Skeletal muscle tissue (tissue), 4 donors: Measurements from ENCODE around the gene MYO9B. TPM values are rescaled to one million over a fixed set of nuclear protein-coding genes. Genes with fewer than 3 reads are reported as not detected.
A peak's percentile ranks its signal among the peaks of the same experiment; 100 is the strongest.

Source experiments
- H3K27ac ChIP-seq: one replicate; pipeline ENCODE4 v1.7.0; 2013; ENCODE audit warnings: mild to moderate bottlenecking, low read depth, low read length, inconsistent platforms
- H3K27me3 ChIP-seq, 3 donors: one replicate each; pipeline ENCODE4 v1.7.0; 2013; ENCODE audit warnings: low read length in 3 of 3; ENCODE audit not compliant: control insufficient read depth in 3 of 3, insufficient read depth in 3 of 3
- H3K36me3 ChIP-seq, 3 donors: one replicate each; pipeline ENCODE4 v1.7.0; 2013; ENCODE audit warnings: low read length in 3 of 3; ENCODE audit not compliant: control insufficient read depth in 3 of 3, insufficient read depth in 3 of 3
- H3K4me1 ChIP-seq, 3 donors: one replicate each; pipeline ENCODE4 v1.7.0; 2013; ENCODE audit warnings: low read length in 3 of 3, mild to moderate bottlenecking in 3 of 3; ENCODE audit not compliant: control insufficient read depth in 3 of 3, insufficient read depth in 3 of 3
- H3K4me3 ChIP-seq, 3 donors: one replicate each; pipeline ENCODE4 v1.7.0; 2013; ENCODE audit warnings: low read length in 3 of 3
- H3K9ac ChIP-seq, 3 donors: one replicate each; pipeline ENCODE4 v1.7.0; 2013; ENCODE audit warnings: low read length in 3 of 3, mild to moderate bottlenecking in 3 of 3, moderate library complexity in 2 of 3, low read depth in 1 of 3
- H3K9me3 ChIP-seq, 3 donors: one replicate each; pipeline ENCODE4 v1.7.0; 2013; ENCODE audit warnings: low read length in 3 of 3; ENCODE audit not compliant: control insufficient read depth in 3 of 3
- total RNA-seq: library from RNA; depleted of rRNA; stranded (reverse); fragments of >200 nt; gene quantifications from one replicate; pipeline ENCODE4 v1.2.3, GENCODE V29; 2014
- donor health status: Osteomylitis.

Gene MYO9B
- total RNA-seq, 1 donor from 2014 or later = 12.5 TPM

GRCh38 chr19:17124025-17124424 is 48.4 kb downstream of the MYO9B start:
- no peaks in the 10 kb centered on the region for H3K27me3 ChIP-seq
- H3K27ac ChIP-seq = no peak overlapping the region
- peaks cover 0 to 11% (median 10%) of the 10 kb centered on the region in 3 donors for H3K4me1 ChIP-seq
- no peak overlapping the region for H3K4me3 ChIP-seq
- H3K9ac ChIP-seq = no peak overlapping the region
- H3K9me3 ChIP-seq = no peaks in the 10 kb centered on the region
- peaks cover 0 to 2% (median 0%) of the 10 kb centered on the region in 3 donors for H3K36me3 ChIP-seq

DNA sequence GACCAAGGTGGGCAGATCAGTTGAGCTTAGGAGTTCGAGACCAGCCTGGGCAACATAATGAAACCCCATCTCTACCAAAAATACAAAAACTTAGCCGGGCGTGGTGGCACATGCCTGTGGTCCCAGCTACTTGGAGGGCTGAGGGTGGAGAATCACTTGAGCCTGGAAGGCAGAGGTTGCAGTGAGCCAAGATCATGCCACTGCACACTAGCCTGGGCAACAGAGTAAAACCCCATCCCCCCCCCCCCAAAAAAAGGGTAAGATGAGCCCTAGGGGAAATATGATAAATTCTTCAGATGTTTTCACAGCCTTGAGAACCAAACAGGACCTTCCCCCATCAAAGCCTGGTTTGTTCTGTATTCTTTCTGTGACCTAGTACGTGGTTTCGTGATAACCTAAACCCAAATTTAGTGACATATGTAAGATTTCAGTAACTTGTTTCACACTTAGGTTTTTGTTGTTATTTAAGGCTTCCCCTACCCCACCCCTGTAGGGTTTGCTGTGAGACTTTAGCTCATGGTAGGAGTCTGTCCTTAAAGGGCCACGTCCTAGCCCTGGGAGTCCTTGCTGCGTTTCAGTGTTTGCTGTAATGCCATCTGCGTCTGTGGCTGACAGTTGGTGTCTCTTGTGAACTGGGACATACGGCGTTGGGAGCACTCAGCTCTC is 49.6 kb downstream of the MYO9B start:
- Histone ChIP-seq H3K27ac (peak overlapping the region; percentile 72), H3K27me3 (no peaks in the 10 kb centered on the region), H3K4me1 (peaks cover 0 to 11% (median 10%) of the 10 kb centered on the region in 3 donors), H3K4me3 (peak overlapping the region in 1 of 3 donors; percentile 5), H3K9me3 (no peaks in the 10 kb centered on the region), H3K9ac (peak overlapping the region in 2 of 3 donors; percentile 23 to 54), H3K36me3 (peaks cover 0 to 2% (median 0%) of the 10 kb centered on the region in 3 donors)

GRCh38 chr19:17125728-17126677 is 50.4 kb downstream of the MYO9B start:
- Histone ChIP-seq H3K27me3 (no peaks in the 10 kb centered on the region), H3K9ac (peak overlapping the region; percentile 23 to 54 (median 43)), H3K27ac (peak overlapping the region; percentile 72), H3K4me3 (peak overlapping the region in 2 of 3 donors; percentile 5 to 49), H3K4me1 (peaks cover 0 to 11% (median 10%) of the 10 kb centered on the region in 3 donors), H3K9me3 (no peaks in the 10 kb centered on the region), H3K36me3 (peaks cover 0 to 2% (median 0%) of the 10 kb centered on the region in 3 donors)

DNA sequence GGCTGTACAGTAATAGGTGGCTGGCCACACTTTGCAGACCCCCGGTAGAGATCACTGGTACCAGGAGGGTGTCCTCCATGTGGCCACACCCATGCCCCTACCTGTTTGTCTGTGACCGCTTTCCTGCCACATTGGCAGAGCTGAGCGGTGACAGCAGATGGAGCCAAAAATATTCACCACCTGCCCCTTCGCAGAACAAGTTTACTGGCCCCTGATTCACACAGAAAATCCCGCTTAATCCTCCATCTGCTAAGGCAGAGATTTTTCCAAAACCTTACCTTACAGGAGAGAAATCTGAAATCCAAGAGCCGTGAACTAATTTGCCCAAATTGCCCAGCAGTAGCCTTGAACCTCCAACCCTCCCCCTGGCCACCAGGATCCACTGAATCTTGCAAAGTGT is 52.1 kb downstream of the MYO9B start:
- Histone ChIP-seq H3K27ac (no peak overlapping the region), H3K4me1 (peaks cover 0 to 11% (median 10%) of the 10 kb centered on the region in 3 donors), H3K27me3 (no peaks in the 10 kb centered on the region), H3K9me3 (no peaks in the 10 kb centered on the region), H3K36me3 (peaks cover 0 to 2% (median 0%) of the 10 kb centered on the region in 3 donors), H3K4me3 (no peak overlapping the region), H3K9ac (no peak overlapping the region)

- Histone ChIP-seq H3K27ac (no peak overlapping the region), H3K36me3 (no peaks in the 10 kb centered on the region), H3K9me3 (no peaks in the 10 kb centered on the region), H3K27me3 (no peaks in the 10 kb centered on the region), H3K4me3 (no peak overlapping the region), H3K4me1 (peaks cover 0 to 11% (median 10%) of the 10 kb centered on the region in 3 donors), H3K9ac (no peak overlapping the region)
These were observed 52.8 kb downstream of the MYO9B start for GRCh38 chr19:17128403-17128802.

GRCh38 chr19:17128820-17129219 is 53.2 kb downstream of the MYO9B start:
- Histone ChIP-seq H3K9me3 (no peaks in the 10 kb centered on the region), H3K36me3 (no peaks in the 10 kb centered on the region), H3K4me3 (no peak overlapping the region), H3K9ac (no peak overlapping the region), H3K27me3 (no peaks in the 10 kb centered on the region), H3K27ac (no peak overlapping the region), H3K4me1 (peaks cover 0 to 11% (median 10%) of the 10 kb centered on the region in 3 donors)

DNA sequence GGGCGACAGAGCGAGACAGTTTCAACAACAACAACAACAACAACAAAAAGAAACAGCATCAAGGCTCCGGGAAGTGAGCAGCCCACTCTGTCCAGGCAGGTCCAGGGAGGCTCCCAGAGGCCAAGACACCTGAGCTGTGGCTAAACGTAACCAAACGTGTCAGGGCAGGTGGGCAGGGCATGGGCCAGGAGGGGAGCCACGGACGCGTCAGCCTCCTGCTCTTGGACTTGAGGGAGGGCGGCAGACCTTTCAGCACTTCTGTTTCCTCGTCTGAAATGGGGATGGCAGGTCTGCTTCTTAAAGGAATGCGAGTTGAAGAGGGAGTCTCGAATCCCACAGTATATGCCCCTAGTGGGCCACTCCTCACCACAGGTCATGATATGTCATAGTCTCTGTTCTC is 53.8 kb downstream of the MYO9B start:
- Histone ChIP-seq H3K27ac (no peak overlapping the region), H3K4me1 (peaks cover 0 to 11% (median 10%) of the 10 kb centered on the region in 3 donors), H3K9ac (no peak overlapping the region), H3K36me3 (no peaks in the 10 kb centered on the region), H3K4me3 (no peak overlapping the region), H3K27me3 (no peaks in the 10 kb centered on the region), H3K9me3 (no peaks in the 10 kb centered on the region)

DNA sequence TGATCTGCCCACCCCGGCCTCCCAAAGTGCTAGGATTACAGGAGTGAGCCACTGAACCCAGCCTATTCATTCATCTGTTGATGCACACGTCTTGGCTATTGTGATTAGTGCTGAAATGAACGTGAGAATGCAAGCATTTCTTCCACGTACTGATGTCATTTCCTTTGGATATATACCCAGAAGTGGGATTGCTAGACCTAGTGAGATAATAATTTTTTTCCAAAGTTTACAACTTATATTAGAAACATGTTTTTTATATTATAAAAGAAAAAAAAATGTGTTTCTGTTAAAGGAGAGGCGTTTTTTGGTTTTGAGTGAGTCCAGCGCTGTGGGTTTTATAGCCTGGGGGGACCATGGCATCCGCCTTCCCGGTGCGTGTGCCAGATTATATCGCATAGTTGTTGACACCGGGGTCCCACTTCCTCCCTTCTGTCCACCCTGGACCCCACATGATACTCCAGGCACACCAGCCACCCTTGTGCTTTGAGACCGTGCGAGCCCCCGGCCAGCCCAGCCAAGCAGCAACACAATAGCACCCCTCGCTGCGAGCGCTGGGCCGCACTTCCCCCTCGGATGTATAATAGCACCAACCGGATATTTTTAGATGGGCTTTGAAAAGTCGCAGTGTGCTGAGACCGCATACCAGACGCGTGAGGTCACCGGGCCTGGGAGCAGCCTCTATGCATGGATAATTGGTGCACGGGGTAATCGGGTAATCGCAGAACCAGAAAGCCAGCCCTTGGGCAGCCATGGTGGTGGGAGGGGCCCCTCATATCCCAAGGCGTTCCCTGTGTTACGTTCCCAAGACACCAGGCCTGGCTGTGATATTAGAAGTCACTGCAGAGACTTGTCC is 59.6 kb downstream of the MYO9B start:
- H3K9me3 ChIP-seq = no peaks in the 10 kb centered on the region
- no peaks in the 10 kb centered on the region for H3K27me3 ChIP-seq
- peaks cover 16 to 33% (median 31%) of the 10 kb centered on the region in 3 donors for H3K4me1 ChIP-seq
- H3K9ac ChIP-seq = peak overlapping the region; percentile 80 to 86 (median 85)
- peak overlapping the region; percentile 90 for H3K27ac ChIP-seq
- H3K36me3 ChIP-seq = no peaks in the 10 kb centered on the region
- peak overlapping the region; percentile 56 to 75 (median 64) for H3K4me3 ChIP-seq

DNA sequence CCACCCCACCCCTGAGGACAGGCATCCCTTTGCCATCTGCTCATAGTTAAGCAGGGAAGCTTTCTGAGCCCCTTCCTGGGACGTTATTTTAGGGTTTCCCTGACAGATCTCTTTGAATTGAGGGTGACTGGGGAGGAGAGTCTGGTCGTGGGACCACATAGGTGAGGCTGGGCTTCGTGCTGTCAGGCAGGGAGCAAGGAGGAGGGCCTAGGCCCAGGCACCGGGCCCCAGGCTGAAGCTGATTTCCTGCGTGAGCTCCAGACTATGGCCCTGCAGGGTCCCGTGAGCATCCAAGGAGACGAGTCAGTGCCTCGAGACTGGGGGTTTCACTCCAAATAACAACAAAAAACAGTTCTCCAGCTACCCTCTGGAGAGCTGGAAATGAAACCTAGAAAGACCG is 60.4 kb downstream of the MYO9B start:
- no peaks in the 10 kb centered on the region for H3K9me3 ChIP-seq
- peaks cover 16 to 33% (median 31%) of the 10 kb centered on the region in 3 donors for H3K4me1 ChIP-seq
- no peaks in the 10 kb centered on the region for H3K36me3 ChIP-seq
- peak overlapping the region; percentile 80 to 86 (median 85) for H3K9ac ChIP-seq
- H3K4me3 ChIP-seq = peak overlapping the region in 1 of 3 donors; percentile 75
- no peaks in the 10 kb centered on the region for H3K27me3 ChIP-seq
- H3K27ac ChIP-seq = peak overlapping the region; percentile 90
